Glomerular visceral epithelial cell (primary cell): ENCODE measurements around the gene CD209.
"Not testable (repeated sequence)": the region's sequence is repeated elsewhere in the genome, so short reads cannot be mapped to it uniquely, and the experiment has no call there.

Experiments
- DNase-seq: peaks from one replicate; pipeline ENCODE4 v3.0.0-alpha.2; 2016; ENCODE audit errors: extremely low spot score

CD209 gene

GRCh38 chr19:7746903-7747884 is at the start of gene CD209:
CD209 (minus strand) TSS chr19:7747534; CDS start chr19:7747511, 23 bp downstream.
- peak; percentile 23 for DNase-seq

- no peak for DNase-seq
Measured at GRCh38 chr19:7795555-7796161, 48.3 kb upstream of the CD209 start.

- no peak for DNase-seq
Measured at GRCh38 chr19:7793493-7793892, 46.2 kb upstream of the CD209 start.

GRCh38 chr19:7792701-7793100 is 45.4 kb upstream of the CD209 start:
- not testable (repeated sequence) for DNase-seq

GRCh38 chr19:7792281-7792680 is 44.9 kb upstream of the CD209 start:
- peak; percentile 18 for DNase-seq

- DNase-seq, result no peak
Measured at GRCh38 chr19:7790416-7790815, 43.1 kb upstream of the CD209 start.

- no peak for DNase-seq
Measured at GRCh38 chr19:7789447-7789846, 42.1 kb upstream of the CD209 start.

GRCh38 chr19:7788933-7789323 is 41.6 kb upstream of the CD209 start:
- no peak for DNase-seq

- no peak for DNase-seq
Measured at GRCh38 chr19:7788178-7788932, 41.0 kb upstream of the CD209 start.

GRCh38 chr19:7787602-7788177 is 40.4 kb upstream of the CD209 start:
- DNase-seq, result no peak

- no peak for DNase-seq
Measured at GRCh38 chr19:7787141-7787540, 39.8 kb upstream of the CD209 start.

GRCh38 chr19:7784856-7785255 is 37.5 kb upstream of the CD209 start:
- DNase-seq, result no peak

- DNase-seq, result no peak
Measured at GRCh38 chr19:7783991-7784423, 36.7 kb upstream of the CD209 start.

- DNase-seq, result no peak
Measured at GRCh38 chr19:7781157-7781556, 33.8 kb upstream of the CD209 start.

GRCh38 chr19:7779631-7780486 is 32.5 kb upstream of the CD209 start:
- DNase-seq, result no peak

- no peak for DNase-seq
Measured at GRCh38 chr19:7778081-7778480, 30.7 kb upstream of the CD209 start.

GRCh38 chr19:7775761-7776160 is 28.4 kb upstream of the CD209 start:
- no peak for DNase-seq

GRCh38 chr19:7773841-7774240 is 26.5 kb upstream of the CD209 start:
- DNase-seq, result no peak

GRCh38 chr19:7772752-7773291 is 25.5 kb upstream of the CD209 start:
- DNase-seq, result peak; percentile 31

GRCh38 chr19:7771072-7771471 is 23.7 kb upstream of the CD209 start:
- DNase-seq, result no peak

- no peak for DNase-seq
Measured at GRCh38 chr19:7769171-7769570, 21.8 kb upstream of the CD209 start.
